Neuronal stem cell (in vitro differentiated cells): Measurements from ENCODE around the gene HS1BP3.

Source experiments
- DNase-seq: peaks from one replicate; pipeline ENCODE4 v3.0.0-alpha.2; 2013; ENCODE audit warnings: low spot score
- H2AFZ ChIP-seq: one replicate; pipeline ENCODE4 v1.6.1; 2013; ENCODE audit warnings: mild to moderate bottlenecking, low read length, inconsistent platforms
- H2AK5ac ChIP-seq: 2 replicates; pipeline ENCODE4 v1.6.1; 2013; ENCODE audit warnings: low read depth, mild to moderate bottlenecking, inconsistent platforms, low read length, moderate library complexity, mixed read lengths
- H2BK120ac ChIP-seq: 2 replicates; pipeline ENCODE4 v1.6.1; 2013; ENCODE audit warnings: low read depth, mild to moderate bottlenecking, inconsistent platforms, low read length, moderate library complexity, mixed read lengths
- H2BK12ac ChIP-seq: one replicate; pipeline ENCODE4 v1.6.1; 2013; ENCODE audit warnings: low read length, inconsistent platforms
- H2BK15ac ChIP-seq: 2 replicates; pipeline ENCODE4 v1.6.1; 2013; ENCODE audit warnings: mild to moderate bottlenecking, low read length, inconsistent platforms, mixed read lengths
- H2BK5ac ChIP-seq: one replicate; pipeline ENCODE4 v1.6.1; 2013; ENCODE audit warnings: inconsistent platforms, mild to moderate bottlenecking, low read length, moderate library complexity
- H3K14ac ChIP-seq: one replicate; pipeline ENCODE4 v1.6.1; 2013; ENCODE audit warnings: low read length, inconsistent platforms
- H3K18ac ChIP-seq: 2 replicates; pipeline ENCODE4 v1.6.1; 2013; ENCODE audit warnings: low read length, inconsistent platforms
- H3K23ac ChIP-seq: 2 replicates; pipeline ENCODE4 v1.6.1; 2013; ENCODE audit warnings: low read depth, mild to moderate bottlenecking, mixed read lengths, low read length, inconsistent platforms; ENCODE audit not compliant: poor library complexity
- H3K27ac ChIP-seq: replicated peaks from 3 replicates; pipeline ENCODE4 v1.5.1; 2013; ENCODE audit warnings: low read length, inconsistent platforms
- H3K27me3 ChIP-seq, 3 experiments: 2 replicates each; pipeline ENCODE4 v1.6.1; 2013; ENCODE audit warnings: low read length in 3 of 3, mild to moderate bottlenecking in 2 of 3, inconsistent platforms in 1 of 3, low read depth in 1 of 3, mixed read lengths in 1 of 3, moderate library complexity in 1 of 3; ENCODE audit not compliant: control insufficient read depth in 3 of 3, insufficient read depth in 3 of 3
- H3K36me3 ChIP-seq, 2 donors: replicated peaks in 1 of 2; 2 replicates each; pipeline ENCODE4 v1.6.1; 2013; ENCODE audit warnings: low read length in 2 of 2; ENCODE audit not compliant: control insufficient read depth in 2 of 2, insufficient read depth in 2 of 2
- H3K4ac ChIP-seq: 2 replicates; pipeline ENCODE4 v1.6.1; 2013; ENCODE audit warnings: inconsistent platforms, mild to moderate bottlenecking, low read length, moderate library complexity
- H3K4me1 ChIP-seq, 2 donors: 1 replicate in 1 of 2; 2 replicates in 1 of 2; pipeline ENCODE4 v1.6.1; 2013; ENCODE audit warnings: low read length in 2 of 2, low read depth in 1 of 2; ENCODE audit not compliant: control insufficient read depth in 2 of 2, insufficient read depth in 1 of 2
- H3K4me2 ChIP-seq: one replicate; pipeline ENCODE4 v1.6.1; 2013; ENCODE audit warnings: mild to moderate bottlenecking, low read length, inconsistent platforms; ENCODE audit not compliant: insufficient read depth, poor library complexity, severe bottlenecking
- H3K4me3 ChIP-seq, 2 donors: 2 replicates each; pipeline ENCODE4 v1.5.1; 2013; ENCODE audit warnings: low read length in 2 of 2, mild to moderate bottlenecking in 2 of 2, inconsistent platforms in 1 of 2, moderate library complexity in 1 of 2
- H3K79me1 ChIP-seq: one replicate; pipeline ENCODE4 v1.6.1; 2013; ENCODE audit warnings: low read depth, mild to moderate bottlenecking, inconsistent platforms, low read length, moderate library complexity
- H3K9ac ChIP-seq: one replicate; pipeline ENCODE4 v1.6.1; 2013; ENCODE audit warnings: mild to moderate bottlenecking, low read depth, low read length, inconsistent platforms; ENCODE audit not compliant: poor library complexity
- H3K9me3 ChIP-seq, 2 donors: replicated peaks in 1 of 2; 2 replicates each; pipeline versions ENCODE3 to v1.6.1; 2013; ENCODE audit warnings: low read length in 2 of 2, mild to moderate bottlenecking in 2 of 2, inconsistent platforms in 1 of 2, low read depth in 1 of 2, mixed read lengths in 1 of 2, moderate library complexity in 1 of 2; ENCODE audit not compliant: control insufficient read depth in 2 of 2, insufficient read depth in 1 of 2
- H4K8ac ChIP-seq: one replicate; pipeline ENCODE4 v1.6.1; 2013; ENCODE audit warnings: low read depth, mild to moderate bottlenecking, inconsistent platforms, low read length, moderate library complexity
- H4K91ac ChIP-seq: one replicate; pipeline ENCODE4 v1.6.1; 2013; ENCODE audit warnings: low read length, low read depth, mild to moderate bottlenecking, inconsistent platforms; ENCODE audit not compliant: poor library complexity
- WGBS, 2 donors: extraction: QIAGEN DNeasy Blood & Tissue Kit; methylation state at CpG; one replicate each; pipeline ENCODE4 v1.1.7; 2013; ENCODE audit warnings: missing lambda C conversion rate in 2 of 2, mixed read lengths in 1 of 2; ENCODE audit not compliant: insufficient read length in 2 of 2, insufficient replicate concordance in 1 of 2; ENCODE audit errors: extremely low coverage in 2 of 2; 5-methylcytosine and 5-hydroxymethylcytosine counted together

HS1BP3 gene

GRCh38 chr2:20588918-20589871 lies 61.7 kb downstream of the HS1BP3 start:
- H2BK15ac ChIP-seq, result peak overlapping the region; percentile 1
- H2AFZ ChIP-seq, result no peak overlapping the region
- no peaks in the 10 kb centered on the region for H3K79me1 ChIP-seq
- no peaks in the 10 kb centered on the region for H3K9me3 ChIP-seq
- H2AK5ac ChIP-seq, result peak overlapping the region; percentile 20
- H3K4ac ChIP-seq, result no peak overlapping the region
- H3K36me3 ChIP-seq, result no peaks in the 10 kb centered on the region
- peak overlapping the region; percentile 5 for H3K18ac ChIP-seq
- H3K27ac ChIP-seq, result no peak overlapping the region
- H4K8ac ChIP-seq, result no peak overlapping the region
- WGBS, 2 donors, result no CpG with 5 or more reads among the region's 11 CpGs
- H3K4me1 ChIP-seq, result peaks cover 16 to 19% of the 10 kb centered on the region in 2 donors
- peak overlapping the region; percentile 4 for H2BK120ac ChIP-seq
- no peak overlapping the region for H3K4me3 ChIP-seq
- no peak overlapping the region for H3K4me2 ChIP-seq
- no peak overlapping the region for H2BK5ac ChIP-seq
- no peak for DNase-seq
- no peaks in the 10 kb centered on the region for H3K27me3 ChIP-seq
- H4K91ac ChIP-seq, result no peak overlapping the region
- H3K23ac ChIP-seq, result no peak overlapping the region
- peak overlapping the region; percentile 8 for H2BK12ac ChIP-seq
- H3K14ac ChIP-seq, result no peak overlapping the region
- H3K9ac ChIP-seq, result no peak overlapping the region

- DNase-seq, result no peak
- Histone ChIP-seq H3K9me3 (peaks cover 6% of the 10 kb centered on the region in 2 donors), H3K23ac (no peak overlapping the region), H4K8ac (no peak overlapping the region), H2BK12ac (peak overlapping the region; percentile 16), H2BK5ac (no peak overlapping the region), H3K9ac (no peak overlapping the region), H3K4ac (peak overlapping the region; percentile 7), H3K18ac (peak overlapping the region; percentile 93), H2BK120ac (peak overlapping the region; percentile 56), H4K91ac (peak overlapping the region; percentile 18), H3K27ac (no peak overlapping the region), H3K27me3 (no peaks in the 10 kb centered on the region), H3K36me3 (no peaks in the 10 kb centered on the region), H3K4me3 (peak overlapping the region in 1 of 2 donors; percentile 7), H3K4me2 (no peak overlapping the region), H3K79me1 (no peaks in the 10 kb centered on the region), H3K4me1 (peaks cover 16 to 21% of the 10 kb centered on the region in 2 donors), H2AFZ (no peak overlapping the region), H3K14ac (no peak overlapping the region), H2AK5ac (peak overlapping the region; percentile 77), H2BK15ac (peak overlapping the region; percentile 66)
- no CpG with 5 or more reads among the region's 22 CpGs for WGBS, 2 donors
These were observed 64.9 kb downstream of the HS1BP3 start for GRCh38 chr2:20585710-20586594.

GRCh38 chr2:20585359-20585709 lies 65.6 kb downstream of the HS1BP3 start:
- no peak overlapping the region for H3K9ac ChIP-seq
- peaks cover 6 to 8% of the 10 kb centered on the region in 2 donors for H3K9me3 ChIP-seq
- no peak overlapping the region for H3K4me3 ChIP-seq
- no peak overlapping the region for H2BK15ac ChIP-seq
- H2BK120ac ChIP-seq, result peak overlapping the region; percentile 56
- H3K23ac ChIP-seq, result no peak overlapping the region
- H2AFZ ChIP-seq, result no peak overlapping the region
- no peaks in the 10 kb centered on the region for H3K27me3 ChIP-seq
- H3K4me2 ChIP-seq, result no peak overlapping the region
- no peak overlapping the region for H3K14ac ChIP-seq
- no peak overlapping the region for H3K4ac ChIP-seq
- no peak overlapping the region for H2BK5ac ChIP-seq
- H4K91ac ChIP-seq, result peak overlapping the region; percentile 18
- H4K8ac ChIP-seq, result no peak overlapping the region
- H3K36me3 ChIP-seq, result no peaks in the 10 kb centered on the region
- H2BK12ac ChIP-seq, result peak overlapping the region; percentile 16
- H3K4me1 ChIP-seq, result peaks cover 16 to 21% of the 10 kb centered on the region in 2 donors
- no peaks in the 10 kb centered on the region for H3K79me1 ChIP-seq
- no peak for DNase-seq
- WGBS, 2 donors, result no CpG with 5 or more reads among the region's 5 CpGs
- H3K27ac ChIP-seq, result no peak overlapping the region
- peak overlapping the region; percentile 77 for H2AK5ac ChIP-seq
- peak overlapping the region; percentile 93 for H3K18ac ChIP-seq
